ENCODE results near the gene NUDCD2. TPM values are rescaled to one million over a fixed set of nuclear protein-coding genes. Genes with fewer than 3 reads are reported as not detected.

The NUDCD2 gene
- total RNA-seq, 1 donor from 2014 or later: 19.2 TPM

DNA sequence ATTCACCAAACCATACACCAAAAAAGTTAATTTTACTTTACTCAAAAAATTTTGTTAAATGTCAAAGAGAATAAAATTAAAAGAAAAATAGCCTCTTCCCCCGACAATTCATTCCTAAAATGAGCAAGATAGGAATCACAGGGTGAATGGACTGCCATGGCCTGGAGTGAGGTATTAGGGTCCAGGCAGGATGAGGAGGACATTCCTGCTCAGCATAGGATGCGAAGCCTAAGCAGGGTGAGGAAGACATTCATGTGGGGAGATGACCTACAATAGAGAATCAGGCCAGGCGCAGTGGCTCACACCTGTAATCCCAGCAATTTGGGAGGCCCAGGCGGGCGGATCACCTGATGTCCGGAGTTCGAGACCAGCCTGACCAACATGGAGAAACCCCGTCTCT, 8.4 kb downstream of the NUDCD2 start:
- Mint-ChIP-seq H3K36me3 (ENCODE audit: unreplicated experiment) (peaks cover 4% of the 10 kb centered on the region), H3K4me1 (ENCODE audit: low read depth, unreplicated experiment) (no peaks in the 10 kb centered on the region)

DNA sequence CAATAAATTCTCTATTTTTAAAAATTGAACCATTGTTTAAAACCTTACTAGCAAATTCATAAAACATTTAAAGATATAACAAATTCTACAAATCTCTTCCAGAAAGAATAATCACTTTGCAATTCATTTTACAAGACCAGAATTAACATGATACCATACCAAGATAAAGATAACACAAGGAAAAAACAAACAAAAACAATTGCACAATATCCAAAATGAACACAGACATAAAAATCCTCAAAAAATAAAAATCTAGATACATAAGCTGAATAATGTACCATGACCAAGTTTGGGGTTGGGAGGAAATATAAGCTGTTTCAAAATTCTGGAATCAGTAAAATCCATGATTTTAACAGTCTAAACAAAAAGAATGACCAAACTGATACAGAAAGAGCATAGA, 11.4 kb downstream of the NUDCD2 start:
- Mint-ChIP-seq H3K36me3 (ENCODE audit: unreplicated experiment) (no peaks in the 10 kb centered on the region), H3K9me3 (ENCODE audit: unreplicated experiment) (no peaks in the 10 kb centered on the region), H3K4me1 (ENCODE audit: low read depth, unreplicated experiment) (no peaks in the 10 kb centered on the region), H3K27ac (ENCODE audit: unreplicated experiment) (no peak overlapping the region), H3K4me3 (ENCODE audit: unreplicated experiment) (no peak overlapping the region), H3K27me3 (ENCODE audit: unreplicated experiment) (no peaks in the 10 kb centered on the region)
- no peak for DNase-seq
- TF ChIP-seq, protein P1, sequence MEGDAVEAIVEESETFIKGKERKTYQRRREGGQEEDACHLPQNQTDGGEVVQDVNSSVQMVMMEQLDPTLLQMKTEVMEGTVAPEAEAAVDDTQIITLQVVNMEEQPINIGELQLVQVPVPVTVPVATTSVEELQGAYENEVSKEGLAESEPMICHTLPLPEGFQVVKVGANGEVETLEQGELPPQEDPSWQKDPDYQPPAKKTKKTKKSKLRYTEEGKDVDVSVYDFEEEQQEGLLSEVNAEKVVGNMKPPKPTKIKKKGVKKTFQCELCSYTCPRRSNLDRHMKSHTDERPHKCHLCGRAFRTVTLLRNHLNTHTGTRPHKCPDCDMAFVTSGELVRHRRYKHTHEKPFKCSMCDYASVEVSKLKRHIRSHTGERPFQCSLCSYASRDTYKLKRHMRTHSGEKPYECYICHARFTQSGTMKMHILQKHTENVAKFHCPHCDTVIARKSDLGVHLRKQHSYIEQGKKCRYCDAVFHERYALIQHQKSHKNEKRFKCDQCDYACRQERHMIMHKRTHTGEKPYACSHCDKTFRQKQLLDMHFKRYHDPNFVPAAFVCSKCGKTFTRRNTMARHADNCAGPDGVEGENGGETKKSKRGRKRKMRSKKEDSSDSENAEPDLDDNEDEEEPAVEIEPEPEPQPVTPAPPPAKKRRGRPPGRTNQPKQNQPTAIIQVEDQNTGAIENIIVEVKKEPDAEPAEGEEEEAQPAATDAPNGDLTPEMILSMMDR (IDR thresholded peaks at IDR 0.05; ENCODE audit: partially characterized antibody, unreplicated experiment): no peak

More for the DNA sequence above, 8.4 kb downstream of the NUDCD2 start:
- TF ChIP-seq, protein P1 (IDR thresholded peaks at IDR 0.05; ENCODE audit: partially characterized antibody, unreplicated experiment): no peak
- H3K4me3 Mint-ChIP-seq (ENCODE audit: unreplicated experiment): no peak overlapping the region
- no peaks in the 10 kb centered on the region for H3K9me3 Mint-ChIP-seq (ENCODE audit: unreplicated experiment)
- no peak for DNase-seq
- H3K27ac Mint-ChIP-seq (ENCODE audit: unreplicated experiment): no peak overlapping the region
- H3K27me3 Mint-ChIP-seq (ENCODE audit: unreplicated experiment): no peaks in the 10 kb centered on the region

DNA sequence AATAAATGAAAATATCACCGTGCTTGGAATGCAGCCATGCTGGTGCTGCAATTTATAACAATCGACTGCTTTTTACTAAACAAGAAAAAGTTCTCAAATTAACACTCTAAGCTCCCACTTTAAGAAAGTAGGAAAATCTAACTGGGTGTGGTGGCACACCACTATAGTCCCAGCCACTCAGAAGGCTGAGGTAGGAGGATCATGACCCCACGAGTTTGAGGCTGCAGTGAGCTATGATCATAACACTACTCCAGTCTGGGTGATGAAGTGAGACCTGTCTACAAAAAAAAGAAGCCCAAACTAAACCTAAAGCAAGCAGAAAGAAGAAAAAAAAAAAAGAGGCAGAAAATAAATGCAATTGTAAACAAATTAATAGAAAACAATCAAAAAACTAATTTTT, 12.0 kb downstream of the NUDCD2 start:
- H3K4me1 Mint-ChIP-seq (ENCODE audit: low read depth, unreplicated experiment): no peaks in the 10 kb centered on the region
- TF ChIP-seq, protein P1 (IDR thresholded peaks at IDR 0.05; ENCODE audit: partially characterized antibody, unreplicated experiment): no peak
- no peak overlapping the region for H3K27ac Mint-ChIP-seq (ENCODE audit: unreplicated experiment)
- no peak for DNase-seq
- H3K27me3 Mint-ChIP-seq (ENCODE audit: unreplicated experiment): no peaks in the 10 kb centered on the region
- H3K9me3 Mint-ChIP-seq (ENCODE audit: unreplicated experiment): no peaks in the 10 kb centered on the region
- H3K4me3 Mint-ChIP-seq (ENCODE audit: unreplicated experiment): no peak overlapping the region
- H3K36me3 Mint-ChIP-seq (ENCODE audit: unreplicated experiment): no peaks in the 10 kb centered on the region

DNA sequence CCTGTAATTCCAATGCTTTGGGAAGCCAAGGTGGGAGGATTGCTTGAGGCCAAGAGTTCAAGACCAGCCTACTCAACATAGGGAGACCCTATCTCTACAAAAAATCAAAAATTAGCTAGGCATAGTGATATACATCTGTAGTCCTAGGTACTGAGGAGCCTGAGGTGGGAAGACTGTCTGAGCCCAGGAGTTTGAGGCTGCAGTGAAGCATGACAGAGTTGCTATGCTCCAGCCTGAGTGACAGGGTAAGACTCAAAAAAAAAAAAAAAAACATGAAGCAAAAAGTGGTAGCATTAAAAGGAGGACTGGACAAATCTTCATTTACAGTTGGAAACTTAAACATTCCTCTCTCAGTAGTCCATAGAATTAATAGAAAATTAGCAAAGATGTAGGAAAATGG, 12.7 kb downstream of the NUDCD2 start:
- TF ChIP-seq, protein P1 (IDR thresholded peaks at IDR 0.05; ENCODE audit: partially characterized antibody, unreplicated experiment): no peak
- H3K4me1 Mint-ChIP-seq (ENCODE audit: low read depth, unreplicated experiment): no peaks in the 10 kb centered on the region
- no peak overlapping the region for H3K27ac Mint-ChIP-seq (ENCODE audit: unreplicated experiment)
- no peak overlapping the region for H3K4me3 Mint-ChIP-seq (ENCODE audit: unreplicated experiment)
- H3K27me3 Mint-ChIP-seq (ENCODE audit: unreplicated experiment): no peaks in the 10 kb centered on the region
- no peaks in the 10 kb centered on the region for H3K9me3 Mint-ChIP-seq (ENCODE audit: unreplicated experiment)
- no peaks in the 10 kb centered on the region for H3K36me3 Mint-ChIP-seq (ENCODE audit: unreplicated experiment)
- DNase-seq: no peak

DNA sequence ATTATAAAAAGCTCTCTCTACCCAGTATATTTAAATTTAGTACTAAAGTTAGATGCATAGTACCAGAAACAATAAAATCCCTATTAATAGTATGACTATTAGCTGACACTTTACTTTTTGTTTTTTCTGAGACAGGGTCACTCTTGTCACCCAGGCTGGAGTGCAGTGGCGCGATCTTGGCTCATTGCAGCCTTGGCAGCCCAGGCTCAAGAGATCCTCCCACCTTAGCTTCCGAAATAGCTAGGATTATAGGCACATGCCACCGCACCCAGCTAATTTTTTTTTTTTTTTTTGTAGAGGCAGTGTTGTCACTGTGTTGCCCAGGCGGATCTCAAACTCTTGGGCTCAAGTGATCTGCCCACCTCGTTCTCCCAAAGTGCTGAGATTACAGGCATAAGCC, 14.6 kb downstream of the NUDCD2 start:
- Mint-ChIP-seq H3K27me3 (ENCODE audit: unreplicated experiment) (no peaks in the 10 kb centered on the region), H3K9me3 (ENCODE audit: unreplicated experiment) (no peaks in the 10 kb centered on the region), H3K4me3 (ENCODE audit: unreplicated experiment) (no peak overlapping the region), H3K4me1 (ENCODE audit: low read depth, unreplicated experiment) (no peaks in the 10 kb centered on the region), H3K36me3 (ENCODE audit: unreplicated experiment) (no peaks in the 10 kb centered on the region), H3K27ac (ENCODE audit: unreplicated experiment) (no peak overlapping the region)
- TF ChIP-seq, protein P1 (IDR thresholded peaks at IDR 0.05; ENCODE audit: partially characterized antibody, unreplicated experiment): no peak
- DNase-seq: no peak

Data from glutamatergic neuron (in vitro differentiated cells).